Measurements from ENCODE around the gene VAT1L.

DNA sequence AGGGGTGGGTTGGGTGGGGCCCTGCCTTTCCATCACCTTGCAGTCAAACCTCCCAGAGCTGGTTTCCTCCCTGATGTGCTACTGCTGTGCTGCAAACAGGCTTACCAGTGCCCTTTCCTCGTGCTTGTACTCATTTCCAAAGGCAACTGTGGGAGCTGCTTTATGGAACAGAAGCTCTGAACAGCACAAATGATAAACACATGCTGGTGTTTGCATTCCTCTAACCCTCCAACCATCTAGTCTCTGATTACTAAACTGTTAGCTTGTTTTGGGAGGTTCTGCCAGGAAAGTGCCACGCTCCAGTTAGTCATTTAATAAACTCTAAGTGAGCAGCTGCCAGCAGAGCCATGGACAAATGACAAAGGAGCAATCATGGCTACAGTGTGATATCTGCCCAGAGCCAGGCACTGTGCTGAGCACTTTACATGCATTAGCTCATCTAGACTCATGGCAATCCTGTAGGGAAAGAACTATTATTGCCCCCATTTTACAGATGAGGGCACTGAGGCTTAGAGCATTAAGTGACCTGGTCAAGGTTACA lies 110.4 kb downstream of the VAT1L start:
- TF ChIP-seq, protein P1, sequence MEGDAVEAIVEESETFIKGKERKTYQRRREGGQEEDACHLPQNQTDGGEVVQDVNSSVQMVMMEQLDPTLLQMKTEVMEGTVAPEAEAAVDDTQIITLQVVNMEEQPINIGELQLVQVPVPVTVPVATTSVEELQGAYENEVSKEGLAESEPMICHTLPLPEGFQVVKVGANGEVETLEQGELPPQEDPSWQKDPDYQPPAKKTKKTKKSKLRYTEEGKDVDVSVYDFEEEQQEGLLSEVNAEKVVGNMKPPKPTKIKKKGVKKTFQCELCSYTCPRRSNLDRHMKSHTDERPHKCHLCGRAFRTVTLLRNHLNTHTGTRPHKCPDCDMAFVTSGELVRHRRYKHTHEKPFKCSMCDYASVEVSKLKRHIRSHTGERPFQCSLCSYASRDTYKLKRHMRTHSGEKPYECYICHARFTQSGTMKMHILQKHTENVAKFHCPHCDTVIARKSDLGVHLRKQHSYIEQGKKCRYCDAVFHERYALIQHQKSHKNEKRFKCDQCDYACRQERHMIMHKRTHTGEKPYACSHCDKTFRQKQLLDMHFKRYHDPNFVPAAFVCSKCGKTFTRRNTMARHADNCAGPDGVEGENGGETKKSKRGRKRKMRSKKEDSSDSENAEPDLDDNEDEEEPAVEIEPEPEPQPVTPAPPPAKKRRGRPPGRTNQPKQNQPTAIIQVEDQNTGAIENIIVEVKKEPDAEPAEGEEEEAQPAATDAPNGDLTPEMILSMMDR (IDR thresholded peaks at IDR 0.05; ENCODE audit: low read depth, low read length, poor library complexity, severe bottlenecking), result no peak
- no peak for TF ChIP-seq EZH2phosphoT487 (IDR thresholded peaks at IDR 0.05; ENCODE audit: borderline replicate concordance, low read length)
